K562 (cell line): ENCODE data around the gene MPZL1. TPM values are rescaled to one million over a fixed set of nuclear protein-coding genes. Genes with fewer than 3 reads are reported as not detected.

Source experiments
- ASH1L ChIP-seq: fragments of 450-650 bp; IDR thresholded peaks from 2 replicates; pipeline ENCODE4 v1.6.1; 2018; ENCODE audit warnings: borderline replicate concordance, mild to moderate bottlenecking, low read depth; ENCODE audit not compliant: partially characterized antibody
- CREB1 ChIP-seq, 2 experiments: sonication (generic) in 1 of 2; formaldehyde crosslinking in 1 of 2; IDR thresholded peaks; 2 replicates each; pipeline versions ENCODE4 v1.6.1 to v1.8.0; 2012 to 2022; ENCODE audit warnings: inconsistent platforms in 1 of 2, mild to moderate bottlenecking in 1 of 2, missing genetic modification reagents in 1 of 2, moderate library complexity in 1 of 2
- HCFC1 ChIP-seq: IDR thresholded peaks from 2 replicates; pipeline ENCODE4 v1.6.1; 2012; ENCODE audit warnings: low read depth, low read length, improper control_type of control experiment
- HNRNPH1 ChIP-seq: fragments of 200-400 bp; formaldehyde crosslinking; optimal IDR thresholded peaks from 2 replicates; pipeline ENCODE3; 2017; ENCODE audit warnings: low read depth, mild to moderate bottlenecking, low read length, moderate library complexity
- MED1 ChIP-seq: sonication (generic); formaldehyde crosslinking; IDR thresholded peaks from 2 replicates; pipeline ENCODE4 v1.8.1; 2023; ENCODE audit warnings: missing genetic modification reagents, borderline replicate concordance
- NCOA4 ChIP-seq: fragments of 450-650 bp; IDR thresholded peaks from 2 replicates; pipeline ENCODE4 v1.6.1; 2018; ENCODE audit warnings: mild to moderate bottlenecking; ENCODE audit not compliant: partially characterized antibody
- PHF20 ChIP-seq: fragments of 450-650 bp; IDR thresholded peaks from 2 replicates; pipeline ENCODE4 v1.6.1; 2018; ENCODE audit not compliant: partially characterized antibody
- PML ChIP-seq: IDR thresholded peaks from 2 replicates; pipeline ENCODE4 v1.6.1; 2012; ENCODE audit warnings: low read length, inconsistent platforms
- RB1 ChIP-seq: fragments of 450-650 bp; IDR thresholded peaks from 2 replicates; pipeline ENCODE4 v1.6.1; 2017; ENCODE audit warnings: low read depth, mild to moderate bottlenecking
- SIN3A ChIP-seq, 2 experiments: fragments of 150-350 bp in 1 of 2; IDR thresholded peaks; 2 replicates each; pipeline ENCODE4 v1.6.1; 2011 to 2016; ENCODE audit warnings: borderline replicate concordance in 2 of 2, low read depth in 2 of 2, low read length in 2 of 2, mild to moderate bottlenecking in 2 of 2, moderate library complexity in 2 of 2; ENCODE audit not compliant: control insufficient read depth in 1 of 2
- TAF1 ChIP-seq: IDR thresholded peaks from 2 replicates; pipeline ENCODE4 v1.6.1; 2011; ENCODE audit warnings: mild to moderate bottlenecking, low read length, moderate library complexity; ENCODE audit not compliant: insufficient read depth, control insufficient read depth, severe bottlenecking; ENCODE audit errors: extremely low read depth
- WHSC1 ChIP-seq: IDR thresholded peaks from one replicate; pipeline ENCODE4 v1.6.1; 2012; ENCODE audit warnings: low read length, control low read depth, inconsistent platforms
- XRCC5 ChIP-seq: fragments of 200-400 bp; formaldehyde crosslinking; IDR thresholded peaks from 2 replicates; pipeline ENCODE4 v1.6.1; 2017; ENCODE audit warnings: low read depth, mild to moderate bottlenecking, low read length
- ZNF76 ChIP-seq: fragments of 250-450 bp; sonication (Bioruptor Pico); IDR thresholded peaks from 2 replicates; pipeline ENCODE4 v1.4.0; 2020; ENCODE audit warnings: mild to moderate bottlenecking, moderate library complexity, borderline replicate concordance
- ZNF785 ChIP-seq: fragments of 250-450 bp; sonication (Bioruptor Pico); IDR thresholded peaks from 2 replicates; pipeline ENCODE4 v1.4.0; 2020; ENCODE audit warnings: mild to moderate bottlenecking
- ZZZ3 ChIP-seq: fragments of 450-650 bp; IDR thresholded peaks from 2 replicates; pipeline ENCODE4 v1.6.1; 2016; ENCODE audit warnings: antibody characterized with exemption, mild to moderate bottlenecking, moderate library complexity
- polyA plus RNA-seq, 8 experiments: library from polyadenylated mRNA; depleted of rRNA in 4 of 8; stranded (reverse) in 5 of 8; unstranded in 3 of 8; fragments of >200 nt; fragmentation: Nextera tagmentation in 2 of 8; fragmentation: Illumina TruSeq in 1 of 8; extraction: Ambion mirVana in 2 of 8; extraction: Trizol in 1 of 8; gene quantifications; 2 replicates each; pipeline versions ENCODE4 v1.2.1 to v1.2.3, GENCODE V29; 2011 to 2014; ENCODE audit warnings: inconsistent platforms in 1 of 8, missing spikeins in 1 of 8
- total RNA-seq, 7 experiments: library from RNA; depleted of rRNA in 6 of 7; stranded (reverse); fragments of >200 nt in 6 of 7; fragmentation: Illumina TruSeq in 2 of 7; extraction: Trizol in 2 of 7; gene quantifications; 2 replicates each; pipeline versions ENCODE4 v1.2.1 to v1.2.3, GENCODE V29; 2011 to 2021; ENCODE audit warnings: low replicate concordance in 1 of 7
- TF ChIP-seq, protein P1 (sequence below): fragments of 150-350 bp; conservative IDR thresholded peaks from 2 replicates; pipeline ENCODE4 v1.6.1; 2014; ENCODE audit warnings: low read length
- TF ChIP-seq, protein P2 (sequence below): sonication (generic); IDR thresholded peaks from 2 replicates; pipeline ENCODE4 v1.6.1; 2016
- TF ChIP-seq, protein P3 (sequence below), 2 experiments: IDR thresholded peaks; 2 replicates each; pipeline ENCODE4 v1.6.1; 2011; ENCODE audit warnings: borderline replicate concordance in 1 of 2, control low read depth in 1 of 2, low read depth in 1 of 2, low read length in 1 of 2, mild to moderate bottlenecking in 1 of 2, mixed read lengths in 1 of 2, moderate library complexity in 1 of 2; ENCODE audit not compliant: insufficient read depth in 1 of 2, insufficient read length in 1 of 2, poor library complexity in 1 of 2, severe bottlenecking in 1 of 2; ENCODE audit errors: extremely low read depth in 1 of 2
- TF ChIP-seq, protein P4 (sequence below): fragments of 450-650 bp; conservative IDR thresholded peaks from 2 replicates; pipeline ENCODE4 v1.6.1; 2016; ENCODE audit warnings: missing genetic modification characterization, low read depth, mild to moderate bottlenecking, control low read depth, missing compliant biosample characterization

MPZL1 gene
- total and polyA plus RNA-seq, 9 of the 15 experiments (the other 6 are each of a cell fraction or from before 2014, with no cell fraction given) = 14.5 to 153 (median 66.5) TPM

DNA sequence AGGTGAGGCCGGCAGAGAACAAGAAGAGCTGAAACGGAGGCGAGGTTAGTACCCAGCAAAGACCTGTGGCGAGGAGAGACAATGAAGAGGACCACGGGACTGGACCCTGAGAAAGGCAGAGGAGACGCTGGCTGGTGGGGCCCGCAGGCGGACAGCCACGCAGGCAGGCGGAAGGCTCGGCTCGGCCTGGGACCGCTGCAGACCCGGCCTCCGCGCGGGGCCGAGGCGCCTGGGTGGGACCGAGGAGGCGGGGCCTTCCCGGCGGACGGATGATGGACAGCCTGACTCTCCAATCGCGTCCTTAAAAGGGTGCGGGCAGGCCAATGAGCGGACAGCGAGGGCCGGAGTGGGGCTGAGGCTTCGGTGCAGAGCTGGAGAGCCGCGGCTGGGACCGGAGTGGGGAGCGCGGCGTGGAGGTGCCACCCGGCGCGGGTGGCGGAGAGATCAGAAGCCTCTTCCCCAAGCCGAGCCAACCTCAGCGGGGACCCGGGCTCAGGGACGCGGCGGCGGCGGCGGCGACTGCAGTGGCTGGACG lies at the start of gene MPZL1 (continued):
- TF ChIP-seq ZNF785 (CRISPR knock-in tag) (no peak), SIN3A (IDR thresholded peaks at IDR 0.05; ENCODE audit: borderline replicate concordance in 2 of 2, control insufficient read depth in 1 of 2, low read depth in 2 of 2, low read length in 2 of 2) (peak; percentile 62 to 63; a peak in 1 of 4 replicates), MED1 (CRISPR knock-in tag) (no peak), TAF1 (peak; percentile 56), ASH1L (peak; percentile 95), ZNF76 (CRISPR knock-in tag) (no peak), PML (peak; percentile 16; the same call in 1 of the 2 replicates), NCOA4 (no peak), PHF20 (no peak), XRCC5 (peak; percentile 18), HCFC1 (no peak), ZZZ3 (no peak), WHSC1 (peak; percentile 41), RB1 (0 out of 2 replicates have a peak, but pooled peaks have one; percentile 36), HNRNPH1 (no peak), CREB1 (IDR thresholded peaks at IDR 0.05) (peak; percentile 35; the same call in 1 of the 2 replicates), CREB1 (CRISPR knock-in tag; IDR thresholded peaks at IDR 0.05) (no peak)
- TF ChIP-seq, protein P1, sequence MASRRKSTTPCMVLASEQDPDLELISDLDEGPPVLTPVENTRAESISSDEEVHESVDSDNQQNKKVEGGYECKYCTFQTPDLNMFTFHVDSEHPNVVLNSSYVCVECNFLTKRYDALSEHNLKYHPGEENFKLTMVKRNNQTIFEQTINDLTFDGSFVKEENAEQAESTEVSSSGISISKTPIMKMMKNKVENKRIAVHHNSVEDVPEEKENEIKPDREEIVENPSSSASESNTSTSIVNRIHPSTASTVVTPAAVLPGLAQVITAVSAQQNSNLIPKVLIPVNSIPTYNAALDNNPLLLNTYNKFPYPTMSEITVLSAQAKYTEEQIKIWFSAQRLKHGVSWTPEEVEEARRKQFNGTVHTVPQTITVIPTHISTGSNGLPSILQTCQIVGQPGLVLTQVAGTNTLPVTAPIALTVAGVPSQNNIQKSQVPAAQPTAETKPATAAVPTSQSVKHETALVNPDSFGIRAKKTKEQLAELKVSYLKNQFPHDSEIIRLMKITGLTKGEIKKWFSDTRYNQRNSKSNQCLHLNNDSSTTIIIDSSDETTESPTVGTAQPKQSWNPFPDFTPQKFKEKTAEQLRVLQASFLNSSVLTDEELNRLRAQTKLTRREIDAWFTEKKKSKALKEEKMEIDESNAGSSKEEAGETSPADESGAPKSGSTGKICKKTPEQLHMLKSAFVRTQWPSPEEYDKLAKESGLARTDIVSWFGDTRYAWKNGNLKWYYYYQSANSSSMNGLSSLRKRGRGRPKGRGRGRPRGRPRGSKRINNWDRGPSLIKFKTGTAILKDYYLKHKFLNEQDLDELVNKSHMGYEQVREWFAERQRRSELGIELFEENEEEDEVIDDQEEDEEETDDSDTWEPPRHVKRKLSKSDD = no peak; the same call in 1 of the 2 replicates
- TF ChIP-seq, protein P2, sequence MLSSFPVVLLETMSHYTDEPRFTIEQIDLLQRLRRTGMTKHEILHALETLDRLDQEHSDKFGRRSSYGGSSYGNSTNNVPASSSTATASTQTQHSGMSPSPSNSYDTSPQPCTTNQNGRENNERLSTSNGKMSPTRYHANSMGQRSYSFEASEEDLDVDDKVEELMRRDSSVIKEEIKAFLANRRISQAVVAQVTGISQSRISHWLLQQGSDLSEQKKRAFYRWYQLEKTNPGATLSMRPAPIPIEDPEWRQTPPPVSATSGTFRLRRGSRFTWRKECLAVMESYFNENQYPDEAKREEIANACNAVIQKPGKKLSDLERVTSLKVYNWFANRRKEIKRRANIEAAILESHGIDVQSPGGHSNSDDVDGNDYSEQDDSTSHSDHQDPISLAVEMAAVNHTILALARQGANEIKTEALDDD = no peak
- TF ChIP-seq, protein P3, sequence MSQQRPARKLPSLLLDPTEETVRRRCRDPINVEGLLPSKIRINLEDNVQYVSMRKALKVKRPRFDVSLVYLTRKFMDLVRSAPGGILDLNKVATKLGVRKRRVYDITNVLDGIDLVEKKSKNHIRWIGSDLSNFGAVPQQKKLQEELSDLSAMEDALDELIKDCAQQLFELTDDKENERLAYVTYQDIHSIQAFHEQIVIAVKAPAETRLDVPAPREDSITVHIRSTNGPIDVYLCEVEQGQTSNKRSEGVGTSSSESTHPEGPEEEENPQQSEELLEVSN (IDR thresholded peaks at IDR 0.05; ENCODE audit: borderline replicate concordance in 1 of 2, extremely low read depth in 1 of 2, insufficient read depth in 1 of 2, insufficient read length in 1 of 2, low read depth in 1 of 2, low read length in 1 of 2, poor library complexity in 1 of 2, severe bottlenecking in 1 of 2) = peak; percentile 41 to 74
- TF ChIP-seq, protein P4, sequence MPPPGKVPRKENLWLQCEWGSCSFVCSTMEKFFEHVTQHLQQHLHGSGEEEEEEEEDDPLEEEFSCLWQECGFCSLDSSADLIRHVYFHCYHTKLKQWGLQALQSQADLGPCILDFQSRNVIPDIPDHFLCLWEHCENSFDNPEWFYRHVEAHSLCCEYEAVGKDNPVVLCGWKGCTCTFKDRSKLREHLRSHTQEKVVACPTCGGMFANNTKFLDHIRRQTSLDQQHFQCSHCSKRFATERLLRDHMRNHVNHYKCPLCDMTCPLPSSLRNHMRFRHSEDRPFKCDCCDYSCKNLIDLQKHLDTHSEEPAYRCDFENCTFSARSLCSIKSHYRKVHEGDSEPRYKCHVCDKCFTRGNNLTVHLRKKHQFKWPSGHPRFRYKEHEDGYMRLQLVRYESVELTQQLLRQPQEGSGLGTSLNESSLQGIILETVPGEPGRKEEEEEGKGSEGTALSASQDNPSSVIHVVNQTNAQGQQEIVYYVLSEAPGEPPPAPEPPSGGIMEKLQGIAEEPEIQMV (tag) = peak; percentile 35; the same call in 1 of the 2 replicates
